Fibroblast of skin of scalp (primary cell): ENCODE data around the gene DLG2.

Source experiments
- DNase-seq: peaks from one replicate; pipeline ENCODE4 v3.0.0-alpha.2; 2013

Gene DLG2

GRCh38 chr11:83895516-83895915 is 1731.6 kb downstream of the DLG2 start:
- peak; percentile 11 for DNase-seq

GRCh38 chr11:83881428-83881827 is 1745.7 kb downstream of the DLG2 start:
- DNase-seq, result no peak

GRCh38 chr11:83871054-83871453 is 1756.1 kb downstream of the DLG2 start:
- DNase-seq, result no peak

- no peak for DNase-seq
Observed at GRCh38 chr11:83866655-83867054, 1760.5 kb downstream of the DLG2 start.

GRCh38 chr11:83865636-83866461 is 1761.3 kb downstream of the DLG2 start:
- peak; percentile 22 for DNase-seq

- DNase-seq, result no peak
Observed at GRCh38 chr11:83864412-83865057, 1762.6 kb downstream of the DLG2 start.

- no peak for DNase-seq
Observed at GRCh38 chr11:83863272-83863671, 1763.9 kb downstream of the DLG2 start.

- no peak for DNase-seq
Observed at GRCh38 chr11:83862691-83863090, 1764.5 kb downstream of the DLG2 start.

- DNase-seq, result no peak
Observed at GRCh38 chr11:83862033-83862432, 1765.1 kb downstream of the DLG2 start.

- no peak for DNase-seq
Observed at GRCh38 chr11:83858694-83859093, 1768.5 kb downstream of the DLG2 start.

GRCh38 chr11:83855237-83855636 is 1771.9 kb downstream of the DLG2 start:
- no peak for DNase-seq

- no peak for DNase-seq
Observed at GRCh38 chr11:83852775-83853442, 1774.2 kb downstream of the DLG2 start.

GRCh38 chr11:83852012-83852411 is 1775.1 kb downstream of the DLG2 start:
- DNase-seq, result no peak

GRCh38 chr11:83847467-83848034 is 1779.6 kb downstream of the DLG2 start:
- no peak for DNase-seq

- DNase-seq, result no peak
Observed at GRCh38 chr11:83845797-83846196, 1781.3 kb downstream of the DLG2 start.

GRCh38 chr11:83840326-83840725 is 1786.8 kb downstream of the DLG2 start:
- DNase-seq, result no peak

- DNase-seq, result peak; percentile 55
Observed at GRCh38 chr11:83836883-83837654, 1790.1 kb downstream of the DLG2 start.

- DNase-seq, result no peak
Observed at GRCh38 chr11:83836065-83836464, 1791.1 kb downstream of the DLG2 start.

- no peak for DNase-seq
Observed at GRCh38 chr11:83835423-83835822, 1791.7 kb downstream of the DLG2 start.

- DNase-seq, result no peak
Observed at GRCh38 chr11:83831929-83832328, 1795.2 kb downstream of the DLG2 start.

- peak; percentile 58 for DNase-seq
Observed at GRCh38 chr11:83827940-83828554, 1799.1 kb downstream of the DLG2 start.

- peak; percentile 81 for DNase-seq
Observed at GRCh38 chr11:83827520-83827919, 1799.6 kb downstream of the DLG2 start.
